ENCODE data around the gene LPP. TPM values are rescaled to one million over a fixed set of nuclear protein-coding genes. Genes with fewer than 3 reads are reported as not detected.

Gene LPP
- total RNA-seq, 4 donors from 2014 or later = 56.0 to 65.7 (median 58.1) TPM

DNA sequence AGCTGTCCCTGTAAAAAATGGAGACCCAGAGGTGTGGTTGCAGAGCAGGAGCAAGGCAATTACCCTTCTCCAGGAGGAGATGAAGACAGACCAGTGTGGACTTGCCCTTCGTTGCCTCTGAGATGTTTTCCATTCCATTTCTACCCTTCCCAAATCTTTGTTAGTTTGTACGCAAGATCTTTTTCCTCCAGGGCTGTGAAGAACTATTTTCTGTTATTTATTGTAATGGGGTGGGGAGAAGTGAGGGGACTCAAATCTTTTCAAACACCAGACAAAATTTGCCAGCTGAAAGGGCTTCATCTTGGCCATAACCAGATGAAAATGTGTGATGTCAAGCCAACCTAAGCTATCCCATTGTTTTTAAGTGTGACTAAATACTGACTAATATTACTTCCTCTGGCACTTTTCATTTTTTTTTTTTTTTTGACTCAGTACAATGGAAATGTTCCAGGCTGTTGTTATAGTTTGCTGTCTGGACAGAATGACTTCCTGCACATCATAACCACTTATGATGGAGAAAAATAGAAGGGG, 746.5 kb downstream of the LPP start:
- no peaks in the 10 kb centered on the region for H3K27me3 ChIP-seq
- in situ Hi-C loops (cut with MboI; ENCODE audit: low sequenced_read_pairs in 4 of 4) (no loop called here), intact Hi-C loops (cut with DNase I; ENCODE audit: low total_unique reads) (no loop called here)
- H3K4me1 ChIP-seq = peaks cover 9 to 18% of the 10 kb centered on the region in 2 donors
- peak; percentile 53 to 78 for ATAC-seq
- no peaks in the 10 kb centered on the region for H3K36me3 ChIP-seq
- no peaks in the 10 kb centered on the region for H3K9me3 ChIP-seq
- TF ChIP-seq, protein P1, sequence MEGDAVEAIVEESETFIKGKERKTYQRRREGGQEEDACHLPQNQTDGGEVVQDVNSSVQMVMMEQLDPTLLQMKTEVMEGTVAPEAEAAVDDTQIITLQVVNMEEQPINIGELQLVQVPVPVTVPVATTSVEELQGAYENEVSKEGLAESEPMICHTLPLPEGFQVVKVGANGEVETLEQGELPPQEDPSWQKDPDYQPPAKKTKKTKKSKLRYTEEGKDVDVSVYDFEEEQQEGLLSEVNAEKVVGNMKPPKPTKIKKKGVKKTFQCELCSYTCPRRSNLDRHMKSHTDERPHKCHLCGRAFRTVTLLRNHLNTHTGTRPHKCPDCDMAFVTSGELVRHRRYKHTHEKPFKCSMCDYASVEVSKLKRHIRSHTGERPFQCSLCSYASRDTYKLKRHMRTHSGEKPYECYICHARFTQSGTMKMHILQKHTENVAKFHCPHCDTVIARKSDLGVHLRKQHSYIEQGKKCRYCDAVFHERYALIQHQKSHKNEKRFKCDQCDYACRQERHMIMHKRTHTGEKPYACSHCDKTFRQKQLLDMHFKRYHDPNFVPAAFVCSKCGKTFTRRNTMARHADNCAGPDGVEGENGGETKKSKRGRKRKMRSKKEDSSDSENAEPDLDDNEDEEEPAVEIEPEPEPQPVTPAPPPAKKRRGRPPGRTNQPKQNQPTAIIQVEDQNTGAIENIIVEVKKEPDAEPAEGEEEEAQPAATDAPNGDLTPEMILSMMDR (IDR thresholded peaks at IDR 0.05 in 4 of 5, conservative IDR thresholded peaks at IDR 0.05 in 1 of 5) = no peak
- no peak for TF ChIP-seq POLR2A (IDR thresholded peaks at IDR 0.05)
- no peak overlapping the region for H3K4me3 ChIP-seq
- H3K27ac ChIP-seq = peak overlapping the region in 2 of 4 donors; percentile 9 to 41
- no peak for DNase-seq

GRCh38 chr3:188901126-188901525, 747.2 kb downstream of the LPP start:
- Histone ChIP-seq H3K27ac (peak overlapping the region in 3 of 4 donors; percentile 9 to 52 (median 41)), H3K27me3 (no peaks in the 10 kb centered on the region), H3K4me3 (no peak overlapping the region), H3K4me1 (peaks cover 9 to 18% of the 10 kb centered on the region in 2 donors), H3K36me3 (no peaks in the 10 kb centered on the region), H3K9me3 (no peaks in the 10 kb centered on the region)
- no peak for TF ChIP-seq POLR2A (IDR thresholded peaks at IDR 0.05)
- TF ChIP-seq, protein P1 (IDR thresholded peaks at IDR 0.05 in 4 of 5, conservative IDR thresholded peaks at IDR 0.05 in 1 of 5) = no peak
- intact Hi-C loops (cut with DNase I; ENCODE audit: low total_unique reads) = no loop called here
- in situ Hi-C loops (cut with MboI; ENCODE audit: low sequenced_read_pairs in 4 of 4) = no loop called here
- DNase-seq (no peak), ATAC-seq (peak in 1 of 2 donors; percentile 56)

DNA sequence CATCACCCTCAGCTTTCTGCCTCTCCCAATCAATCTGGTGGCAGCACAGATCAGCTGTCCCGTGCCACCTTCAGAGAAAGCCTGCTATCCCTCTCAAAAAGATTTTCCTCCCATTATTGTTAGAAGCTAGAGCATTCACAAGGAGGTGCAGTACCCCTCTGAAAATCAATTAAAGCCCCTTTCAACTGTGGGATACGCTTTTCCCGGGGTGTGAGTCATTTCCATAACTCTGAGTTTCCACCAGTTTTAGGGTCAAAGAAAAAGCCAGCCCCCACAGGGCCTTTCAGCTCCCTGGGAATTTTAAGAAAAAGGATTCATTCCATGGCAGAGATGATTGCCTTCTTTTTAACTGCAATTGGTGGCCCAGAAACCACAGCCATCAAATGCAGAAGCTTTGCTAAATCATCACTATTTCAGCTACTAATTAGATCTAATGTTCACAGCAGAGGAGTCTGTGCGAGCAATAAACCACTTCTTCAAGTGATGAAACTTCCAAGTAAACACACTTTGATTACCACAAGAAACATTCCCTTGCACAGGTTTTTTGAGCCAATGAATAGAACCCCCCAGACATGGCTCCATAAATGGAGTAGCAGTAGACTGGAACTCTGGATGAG, 747.8 kb downstream of the LPP start:
- Histone ChIP-seq H3K36me3 (no peaks in the 10 kb centered on the region), H3K4me1 (peaks cover 9 to 18% of the 10 kb centered on the region in 2 donors), H3K27me3 (no peaks in the 10 kb centered on the region), H3K4me3 (no peak overlapping the region), H3K27ac (peak overlapping the region in 2 of 4 donors; percentile 9 to 52), H3K9me3 (no peaks in the 10 kb centered on the region)
- TF ChIP-seq, protein P1 (IDR thresholded peaks at IDR 0.05 in 4 of 5, conservative IDR thresholded peaks at IDR 0.05 in 1 of 5) = no peak
- no peak for TF ChIP-seq POLR2A (IDR thresholded peaks at IDR 0.05)
- intact Hi-C loops (cut with DNase I; ENCODE audit: low total_unique reads) = no loop called here
- no peak for DNase-seq
- in situ Hi-C loops (cut with MboI; ENCODE audit: low sequenced_read_pairs in 4 of 4) = no loop called here
- ATAC-seq = no peak

DNA sequence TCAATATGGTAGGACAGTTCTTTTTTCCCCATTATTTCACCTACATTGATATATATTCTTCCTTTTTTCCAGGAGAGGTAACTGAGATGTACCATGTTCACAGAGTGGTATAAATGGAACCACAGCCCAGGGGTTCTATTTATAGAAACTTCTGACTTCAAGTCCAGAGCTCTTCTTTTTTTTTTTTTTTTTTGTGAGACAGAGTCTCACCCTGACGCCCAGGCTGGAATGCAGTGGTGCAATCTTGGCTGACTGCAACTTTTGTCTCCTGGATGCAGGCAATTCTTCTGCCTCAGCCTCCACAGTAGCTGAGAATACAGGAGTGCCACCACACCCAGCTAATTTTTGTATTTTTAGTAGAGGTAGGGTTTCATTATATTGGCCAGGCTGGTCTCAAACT, 750.7 kb downstream of the LPP start:
- Histone ChIP-seq H3K4me3 (no peak overlapping the region), H3K27me3 (no peaks in the 10 kb centered on the region), H3K9me3 (no peaks in the 10 kb centered on the region), H3K27ac (no peak overlapping the region), H3K4me1 (peaks cover 9 to 18% of the 10 kb centered on the region in 2 donors), H3K36me3 (no peaks in the 10 kb centered on the region)
- ATAC-seq (peak; percentile 3 to 63), DNase-seq (peak in 1 of 2 donors; percentile 59)
- in situ Hi-C loops (cut with MboI; ENCODE audit: low sequenced_read_pairs in 4 of 4) (no loop called here), intact Hi-C loops (cut with DNase I; ENCODE audit: low total_unique reads) (no loop called here)
- no peak for TF ChIP-seq POLR2A (IDR thresholded peaks at IDR 0.05)
- TF ChIP-seq, protein P1 (IDR thresholded peaks at IDR 0.05 in 4 of 5, conservative IDR thresholded peaks at IDR 0.05 in 1 of 5) = no peak

Measured in gastrocnemius medialis (tissue), 4 donors.